GM13976 (cell line): ENCODE data around the gene MAGEB16.

Experiments
- DNase-seq: peaks from one replicate; pipeline ENCODE4 v3.0.0; 2012; ENCODE audit warnings: low spot score
- CTCF ChIP-seq: IDR thresholded peaks from 2 replicates; pipeline ENCODE4 v1.5.1; 2012; ENCODE audit warnings: borderline replicate concordance, mild to moderate bottlenecking; ENCODE audit not compliant: insufficient read depth; ENCODE audit errors: extremely low read depth, missing control alignments, control extremely low read depth
- in situ Hi-C: fragments of 300-500 bp; cut with MboI; formaldehyde crosslinking; loops from one replicate; pipeline ENCODE4 v1.12.0; 2022; ENCODE audit warnings: low sequenced_read_pairs, mixed read lengths, inconsistent platforms; ENCODE audit not compliant: unreplicated experiment

MAGEB16 gene

GRCh38 chrX:35798042-35798441, at the start of gene MAGEB16:
Gene MAGEB16 (plus strand): TSS chrX:35798342. CDS start chrX:35802197, 3,855 bp downstream.
- no peak for TF ChIP-seq CTCF
- DNase-seq: no peak
- in situ Hi-C loops: no loop called here

GRCh38 chrX:35773958-35774564, 24.1 kb upstream of the MAGEB16 start:
- DNase-seq: no peak
- in situ Hi-C loops: no loop called here
- TF ChIP-seq CTCF: no peak

- DNase-seq: no peak
- no peak for TF ChIP-seq CTCF
- in situ Hi-C loops: no loop called here
These were observed 13.1 kb upstream of the MAGEB16 start for GRCh38 chrX:35785075-35785474.

- in situ Hi-C loops: no loop called here
- TF ChIP-seq CTCF: no peak
- DNase-seq: no peak
These were observed 11.9 kb upstream of the MAGEB16 start for GRCh38 chrX:35786271-35786670.

GRCh38 chrX:35787867-35788266, 10.3 kb upstream of the MAGEB16 start:
- DNase-seq: no peak
- in situ Hi-C loops: no loop called here
- TF ChIP-seq CTCF: no peak

- no peak for DNase-seq
- in situ Hi-C loops: no loop called here
- no peak for TF ChIP-seq CTCF
These were observed 2.3 kb downstream of the MAGEB16 start for GRCh38 chrX:35800474-35800873.
